Occipital lobe (tissue), 2 donors: ENCODE measurements around the gene RCC1. TPM values are rescaled to one million over a fixed set of nuclear protein-coding genes. Genes with fewer than 3 reads are reported as not detected.
"Not testable (repeated sequence)": the region's sequence is repeated elsewhere in the genome, so short reads cannot be mapped to it uniquely, and the experiment has no call there.

Source experiments
- DNase-seq: peaks from one replicate; lab custom pipeline; 2025; lab: John Stamatoyannopoulos, UW
- total RNA-seq: library from RNA; depleted of rRNA; stranded (reverse); fragments of >200 nt; gene quantifications from one replicate; pipeline ENCODE4 v1.2.3, GENCODE V29; 2014

Gene RCC1
- total RNA-seq: 13.4 TPM

DNA sequence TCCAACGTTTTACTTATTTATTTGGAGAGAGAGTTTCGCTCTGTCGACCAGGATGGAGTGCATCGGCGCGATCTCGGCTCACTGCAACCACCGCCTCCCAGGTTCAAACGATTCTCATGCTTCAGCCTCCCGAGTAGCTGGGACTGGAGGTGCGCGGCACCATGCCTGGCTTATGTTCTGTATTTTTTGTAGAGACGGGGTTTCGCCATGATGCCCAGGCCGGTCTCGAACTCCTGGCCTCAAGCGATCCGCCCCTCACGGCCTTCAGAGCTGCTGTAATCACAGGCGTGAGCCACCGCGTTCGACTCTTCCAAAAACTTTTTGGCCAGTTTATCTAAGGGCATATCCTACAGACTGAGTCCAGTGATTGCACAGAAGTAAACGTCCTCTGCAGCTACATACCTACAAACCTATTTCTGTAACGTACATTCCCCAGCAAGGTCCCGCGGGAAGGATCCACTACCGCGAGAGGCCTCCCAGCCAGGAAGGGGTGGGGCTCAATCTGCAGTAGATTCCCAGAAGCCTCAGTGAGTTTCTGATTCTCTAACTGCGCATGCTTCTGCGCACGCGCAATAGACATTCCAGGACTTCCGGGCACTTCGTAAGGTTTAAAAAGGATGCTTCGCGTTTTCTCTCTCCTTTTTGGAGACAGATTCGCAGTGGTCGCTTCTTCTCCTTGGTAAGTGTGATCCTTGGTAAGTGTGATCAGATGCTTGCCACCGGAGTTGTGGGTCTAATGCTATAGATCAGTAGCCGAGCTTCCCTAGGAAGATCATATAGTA lies at the start of gene RCC1:
Gene RCC1, plus strand, starts transcription at position 638 of the 782 bp plus-strand sequence. CDS start 23,824 bp downstream, outside the sequence.
- peak; percentile 88 for DNase-seq

- DNase-seq: no peak
Measured at GRCh38 chr1:28456078-28456477, 49.8 kb upstream of the RCC1 start.

GRCh38 chr1:28457678-28458077 lies 48.2 kb upstream of the RCC1 start:
- DNase-seq: no peak

- DNase-seq: no peak
Measured at GRCh38 chr1:28458237-28459228, 47.3 kb upstream of the RCC1 start.

DNA sequence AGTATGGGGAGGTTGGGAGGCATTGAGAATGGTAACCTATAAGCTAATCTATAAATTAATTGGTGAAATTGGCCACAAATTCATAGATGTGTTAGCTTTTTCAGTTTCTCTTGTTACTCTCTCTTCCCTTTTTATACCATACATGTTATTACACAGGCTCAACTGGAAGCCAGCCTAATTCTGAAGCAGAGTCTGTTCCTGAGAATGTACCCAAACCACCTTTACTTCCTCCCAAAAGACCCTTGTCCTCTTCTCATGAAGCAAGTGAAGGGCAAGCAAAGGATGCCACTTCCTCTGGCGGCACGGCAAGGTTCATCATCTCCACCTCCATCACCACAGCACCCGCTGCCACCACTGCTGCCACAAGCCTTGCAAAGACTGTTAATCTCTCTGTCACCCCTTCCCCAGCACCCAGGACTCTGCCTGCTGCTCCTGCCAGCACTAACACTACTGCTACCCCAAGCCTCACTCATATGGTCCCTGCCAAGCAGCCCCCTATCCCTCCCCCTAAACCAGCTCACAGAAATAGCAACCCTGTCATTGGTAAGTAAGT lies 39.5 kb upstream of the RCC1 start:
- no peak for DNase-seq

DNA sequence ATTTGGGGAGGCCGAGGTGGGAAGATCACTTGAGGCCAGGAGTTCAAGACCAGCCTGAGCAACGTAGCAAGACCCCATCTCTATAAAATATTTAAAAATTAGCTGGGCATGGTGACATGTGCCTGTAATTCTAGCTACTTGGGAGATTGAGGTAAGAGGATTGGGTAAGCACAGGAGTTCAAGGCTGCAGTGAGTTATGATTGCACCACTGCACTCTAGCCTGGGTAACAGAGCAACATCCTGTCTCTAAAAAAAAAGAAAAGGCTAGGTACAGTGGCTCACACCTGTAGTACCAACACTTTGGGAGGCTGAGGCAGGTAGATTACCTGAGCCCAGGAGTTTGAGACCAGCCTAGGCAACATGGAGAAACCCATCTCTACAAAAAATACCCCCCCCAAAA lies 35.7 kb upstream of the RCC1 start:
- no peak for DNase-seq

GRCh38 chr1:28479497-28479896 lies 26.3 kb upstream of the RCC1 start:
- not testable (repeated sequence) for DNase-seq

- DNase-seq: no peak
Measured at GRCh38 chr1:28480308-28480707, 25.5 kb upstream of the RCC1 start.

DNA sequence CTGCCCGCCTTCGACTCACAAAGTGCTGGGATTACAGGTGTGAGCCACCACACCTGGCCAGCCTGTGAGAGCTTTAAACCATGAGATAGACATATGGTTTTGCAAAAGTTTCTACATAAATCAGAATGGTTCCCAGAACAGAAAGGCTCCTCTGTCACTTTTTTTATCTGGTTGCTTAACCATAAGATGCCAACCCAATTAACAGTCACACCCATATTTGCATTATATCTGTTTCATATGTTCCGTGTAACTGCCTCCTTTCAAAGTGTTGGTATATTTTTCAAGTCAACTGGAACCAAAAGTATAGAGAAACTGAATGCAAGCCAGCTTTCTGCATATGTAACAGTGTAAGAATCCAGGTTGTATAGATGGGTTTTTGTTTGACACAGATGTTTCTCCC lies 23.7 kb upstream of the RCC1 start:
- no peak for DNase-seq

DNA sequence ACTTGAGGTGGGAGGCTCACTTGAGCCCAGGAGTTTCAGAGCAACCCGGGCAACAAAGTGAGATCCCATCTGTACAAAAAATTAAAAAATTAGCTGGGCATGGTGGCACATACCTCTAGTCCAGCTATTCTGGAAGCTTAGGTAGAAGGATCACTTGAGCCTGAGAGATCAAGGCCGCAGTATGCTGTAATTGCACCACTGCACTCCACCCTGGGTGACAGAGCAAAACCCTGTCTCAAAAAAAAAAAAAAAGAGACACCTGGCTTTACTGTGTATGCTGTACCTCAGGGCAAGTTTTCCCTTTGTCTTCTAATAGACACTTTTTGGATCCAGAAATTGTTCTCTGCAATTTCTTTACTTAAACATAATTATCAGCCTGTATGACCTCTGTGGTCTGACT lies 23.1 kb upstream of the RCC1 start:
- no peak for DNase-seq

DNA sequence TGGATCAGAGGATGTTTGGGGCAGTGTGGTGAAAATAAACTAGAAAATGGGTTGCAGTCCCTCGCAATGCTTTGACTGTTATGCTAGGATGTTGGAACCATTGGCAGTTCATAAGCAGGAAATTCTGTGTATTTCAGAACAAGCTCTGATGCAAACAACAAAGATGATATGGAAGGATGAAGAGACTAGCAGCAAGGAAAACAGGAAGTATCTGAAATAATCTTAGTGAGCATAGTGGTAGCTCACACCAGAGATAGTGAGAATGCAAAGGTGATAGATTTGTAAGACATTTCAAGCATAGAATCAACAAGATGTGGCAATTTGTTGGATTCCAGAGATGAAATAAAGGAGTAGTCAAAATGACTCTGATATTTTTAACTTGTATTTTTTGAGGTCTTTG lies 11.1 kb upstream of the RCC1 start:
- no peak for DNase-seq

- no peak for DNase-seq
Measured at GRCh38 chr1:28499553-28499952, 6.3 kb upstream of the RCC1 start.

- DNase-seq: no peak
Measured at GRCh38 chr1:28501925-28502324, 3.9 kb upstream of the RCC1 start.

DNA sequence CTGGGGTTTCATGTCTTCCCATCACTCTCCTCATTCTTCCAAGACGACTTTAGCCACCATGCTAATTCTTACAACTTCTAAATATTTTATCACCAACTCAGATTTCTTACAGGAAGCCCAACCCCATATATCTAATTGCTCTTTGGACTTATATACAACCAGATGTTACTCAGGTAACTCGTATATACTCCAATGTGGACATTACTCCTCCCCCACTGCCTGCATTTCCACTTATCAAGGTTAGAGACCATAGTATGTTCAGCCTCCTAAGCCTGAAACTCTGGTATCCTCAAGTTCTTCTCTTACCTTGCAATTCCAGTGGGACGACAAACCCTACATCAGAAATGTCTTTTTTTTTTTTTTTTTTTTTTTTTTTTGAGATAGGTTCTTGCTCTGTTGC lies 2.7 kb upstream of the RCC1 start:
- no peak for DNase-seq

DNA sequence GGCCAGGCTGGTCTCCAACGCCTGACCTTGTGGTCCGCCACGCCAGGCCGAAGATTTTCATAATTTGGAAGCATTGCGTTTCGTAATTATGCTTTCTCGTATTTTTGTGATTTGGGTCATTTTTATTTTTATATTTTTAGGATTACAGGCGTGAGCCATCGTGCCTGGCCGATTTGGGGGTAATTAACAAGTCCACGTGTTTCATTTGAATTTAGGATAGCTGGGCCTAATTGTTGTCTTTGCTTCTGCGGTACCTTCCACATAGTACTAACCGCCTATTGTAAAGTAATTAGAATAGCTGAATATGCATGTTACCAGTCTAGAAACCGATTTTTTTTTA lies 1.0 kb downstream of the RCC1 start:
- DNase-seq: no peak

GRCh38 chr1:28507247-28507645 lies 1.4 kb downstream of the RCC1 start:
- no peak for DNase-seq

GRCh38 chr1:28507646-28508434 lies 2.0 kb downstream of the RCC1 start:
- no peak for DNase-seq

GRCh38 chr1:28508435-28508754 lies 2.6 kb downstream of the RCC1 start:
- DNase-seq: no peak

DNA sequence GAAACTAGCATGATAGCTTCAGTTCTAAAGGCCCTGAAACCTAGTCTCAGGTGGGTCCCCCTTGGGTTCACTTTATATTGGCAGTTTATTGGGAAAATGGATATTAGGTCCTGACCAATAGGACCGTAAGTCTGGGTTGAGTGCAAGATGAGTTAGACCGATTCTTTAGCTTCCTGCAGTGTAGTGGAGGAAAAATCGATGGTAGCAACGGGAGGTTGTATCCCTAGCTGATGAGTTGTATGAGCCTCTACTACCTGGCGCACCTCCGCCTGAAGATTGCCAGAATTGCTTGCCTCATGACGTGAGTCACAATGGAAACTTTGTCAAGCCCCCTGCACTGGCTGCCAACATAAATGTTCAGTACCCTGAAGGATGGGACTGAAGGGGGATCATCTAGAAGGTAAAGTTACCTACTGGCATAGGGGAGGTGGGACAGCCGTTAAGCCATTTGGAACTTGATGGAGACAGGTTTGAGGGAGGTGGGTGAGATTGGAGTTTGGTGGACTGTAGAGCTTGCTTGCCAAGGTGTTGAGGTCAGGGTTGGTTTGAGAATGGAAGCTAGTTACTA lies 3.9 kb downstream of the RCC1 start:
- no peak for DNase-seq

GRCh38 chr1:28510273-28510969 lies 4.6 kb downstream of the RCC1 start:
- no peak for DNase-seq

DNA sequence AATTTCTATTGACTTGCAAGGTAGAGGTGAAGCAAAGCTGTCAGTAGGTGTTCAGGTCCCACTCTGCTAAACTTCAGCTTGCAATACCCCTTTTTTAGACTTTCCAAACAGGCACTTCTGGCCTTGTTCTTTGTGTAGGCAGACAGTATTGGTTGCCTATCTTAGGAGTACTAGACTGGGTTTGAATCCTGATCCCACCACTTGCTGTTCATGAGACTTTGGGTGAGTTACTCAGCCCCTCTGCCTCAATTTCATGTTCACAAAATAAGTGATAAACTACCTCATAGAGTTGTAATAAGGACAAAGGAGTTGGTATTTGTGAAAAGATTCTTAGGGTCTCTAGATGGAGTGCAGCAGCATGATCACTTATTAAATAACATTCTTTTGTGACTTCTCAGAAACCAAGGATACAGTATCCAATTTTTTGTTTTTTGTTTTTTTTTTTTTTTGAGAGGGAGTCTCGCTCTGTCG lies 5.2 kb downstream of the RCC1 start:
- no peak for DNase-seq
